GM19043 (cell line): ENCODE data around the gene SLC6A9.

ENCODE experiments used
- ATAC-seq: cut with Tn5 transposase; IDR thresholded peaks from one replicate; pipeline ENCODE4 v1.9.1; 2021; ENCODE audit warnings: low read depth; ENCODE audit not compliant: unreplicated experiment

The SLC6A9 gene

DNA sequence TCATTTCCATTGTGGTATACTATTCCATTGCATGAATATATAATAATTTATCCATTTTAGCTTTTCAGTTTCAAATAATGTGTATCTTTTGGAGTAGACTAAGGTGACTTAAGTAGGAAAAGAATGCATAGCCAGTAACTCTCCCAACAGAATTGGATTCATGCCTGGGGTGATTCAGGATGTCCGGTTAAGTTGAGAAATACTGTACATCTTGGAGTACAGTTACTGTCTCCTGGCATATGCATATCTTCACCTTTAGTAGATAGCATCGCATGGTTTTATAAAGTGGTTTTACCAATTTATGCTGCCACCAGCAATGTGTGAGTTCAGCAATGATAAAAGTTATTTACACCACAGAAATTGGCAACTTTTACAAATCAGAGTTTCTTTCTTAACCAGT, 18.6 kb upstream of the SLC6A9 start:
- no peak for ATAC-seq

- ATAC-seq: no peak
These were observed 17.4 kb upstream of the SLC6A9 start for GRCh38 chr1:44048532-44049215.

GRCh38 chr1:44047131-44047530, 15.9 kb upstream of the SLC6A9 start:
- ATAC-seq: no peak

- ATAC-seq: no peak
These were observed 13.8 kb upstream of the SLC6A9 start for GRCh38 chr1:44045064-44045463.

DNA sequence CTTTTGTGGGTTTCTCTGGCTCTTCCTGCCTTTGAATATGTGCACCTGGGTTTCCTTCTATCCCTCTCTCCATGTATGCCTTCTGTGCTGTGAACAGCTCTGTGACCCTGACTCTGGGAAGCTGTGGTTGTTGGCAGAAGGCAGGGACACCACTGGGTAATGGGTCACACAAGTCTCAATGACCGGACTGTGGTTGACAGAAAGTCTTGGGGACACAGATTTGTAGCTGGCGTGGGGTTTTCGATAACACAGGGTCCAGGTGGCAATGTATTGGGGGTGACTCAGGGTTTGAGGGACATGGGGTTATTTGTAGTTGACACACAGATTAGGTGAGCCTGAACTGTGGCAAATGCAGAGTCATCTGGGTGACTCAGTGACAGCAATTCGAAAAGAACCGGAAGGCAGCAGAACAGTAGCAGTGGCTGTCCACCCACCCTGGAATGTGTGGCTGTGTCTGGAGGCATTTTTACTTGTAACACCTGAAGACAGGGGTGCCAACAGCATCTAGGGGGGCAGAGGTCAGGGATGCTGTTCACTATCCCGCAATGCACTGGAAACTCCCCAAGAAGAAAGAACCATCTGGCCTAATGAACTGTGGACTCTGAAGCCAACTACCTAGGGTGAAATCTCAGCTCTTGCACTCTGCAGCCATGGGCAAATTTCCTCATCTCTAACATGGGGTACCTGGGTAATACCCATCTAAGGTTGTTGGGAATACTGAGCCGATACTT, 13.0 kb upstream of the SLC6A9 start:
- no peak for ATAC-seq

- ATAC-seq: no peak
These were observed 12.2 kb upstream of the SLC6A9 start for GRCh38 chr1:44043176-44044070.

DNA sequence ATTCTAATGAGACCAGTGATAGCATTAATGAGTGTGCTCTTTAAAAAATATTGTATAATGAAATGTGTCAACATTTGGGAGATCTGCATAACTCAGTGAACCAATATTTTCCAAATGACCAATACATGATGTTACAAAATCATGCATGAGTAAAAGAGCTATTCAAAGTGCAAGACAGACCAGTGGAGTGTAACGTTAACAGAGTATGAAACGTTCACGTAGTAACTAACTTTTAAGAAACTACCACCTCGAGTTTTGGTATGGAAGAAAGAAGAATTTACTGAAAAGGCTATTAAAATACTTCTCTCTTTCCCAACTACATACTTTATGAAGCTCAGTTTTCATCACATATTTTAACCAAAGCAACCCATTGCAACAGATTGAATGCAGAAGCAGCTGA, 9.6 kb upstream of the SLC6A9 start:
- ATAC-seq: no peak

DNA sequence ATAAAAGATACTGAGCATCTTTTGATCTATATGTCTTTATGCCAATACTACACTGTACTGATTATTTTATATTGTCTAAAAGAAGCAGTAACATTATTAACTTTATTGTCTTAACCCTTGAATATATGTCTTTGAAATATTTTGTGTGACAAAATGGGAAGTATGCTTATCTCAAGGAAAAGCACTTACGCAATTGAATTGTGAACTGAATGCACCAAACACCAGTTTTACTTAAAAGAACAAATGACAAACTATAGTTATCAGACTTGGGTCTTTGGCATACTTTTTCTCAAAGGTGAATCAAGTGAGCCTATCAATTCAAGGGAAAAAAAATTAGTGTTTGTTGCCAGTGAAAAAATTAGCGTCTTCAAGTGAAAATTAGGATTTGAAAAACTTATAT, 9.2 kb upstream of the SLC6A9 start:
- ATAC-seq: no peak

DNA sequence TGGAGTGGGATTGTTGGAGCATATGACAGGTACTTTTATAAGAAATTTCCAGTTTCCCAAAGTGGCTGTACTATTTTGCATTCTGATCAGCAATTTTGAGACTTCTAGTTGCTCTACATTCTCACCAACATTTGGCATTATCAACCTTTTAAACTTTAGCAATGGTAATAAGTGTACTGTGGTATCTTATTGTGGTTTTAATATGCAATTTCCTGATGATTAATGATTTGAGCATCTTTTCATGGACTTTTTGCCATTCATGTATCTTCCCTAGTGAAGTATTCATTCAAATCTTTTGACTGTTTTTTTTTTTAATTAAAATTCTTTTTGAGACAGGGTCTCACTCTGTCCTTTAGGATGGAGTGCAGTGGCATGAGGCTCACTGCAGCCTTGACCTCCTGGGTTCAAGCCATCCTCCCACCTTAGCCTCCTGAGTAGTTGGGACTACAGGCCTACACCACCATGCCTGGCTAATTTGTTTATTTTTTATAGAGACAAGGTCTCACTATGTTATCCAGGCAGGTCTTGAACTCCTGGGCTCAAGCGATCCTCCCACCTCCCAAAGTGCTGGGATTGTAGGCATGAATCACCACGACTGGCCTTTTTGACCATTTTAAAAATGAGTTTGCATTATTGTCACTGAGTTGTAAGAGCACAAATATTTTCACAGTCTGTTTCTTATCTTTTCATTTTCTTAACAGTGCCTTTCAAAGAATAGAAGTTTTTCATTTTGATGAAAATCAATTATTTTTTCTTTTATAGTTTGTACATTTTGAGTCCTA, 7.8 kb upstream of the SLC6A9 start:
- ATAC-seq: no peak

- ATAC-seq: no peak
These were observed 5.9 kb upstream of the SLC6A9 start for GRCh38 chr1:44037154-44037553.

DNA sequence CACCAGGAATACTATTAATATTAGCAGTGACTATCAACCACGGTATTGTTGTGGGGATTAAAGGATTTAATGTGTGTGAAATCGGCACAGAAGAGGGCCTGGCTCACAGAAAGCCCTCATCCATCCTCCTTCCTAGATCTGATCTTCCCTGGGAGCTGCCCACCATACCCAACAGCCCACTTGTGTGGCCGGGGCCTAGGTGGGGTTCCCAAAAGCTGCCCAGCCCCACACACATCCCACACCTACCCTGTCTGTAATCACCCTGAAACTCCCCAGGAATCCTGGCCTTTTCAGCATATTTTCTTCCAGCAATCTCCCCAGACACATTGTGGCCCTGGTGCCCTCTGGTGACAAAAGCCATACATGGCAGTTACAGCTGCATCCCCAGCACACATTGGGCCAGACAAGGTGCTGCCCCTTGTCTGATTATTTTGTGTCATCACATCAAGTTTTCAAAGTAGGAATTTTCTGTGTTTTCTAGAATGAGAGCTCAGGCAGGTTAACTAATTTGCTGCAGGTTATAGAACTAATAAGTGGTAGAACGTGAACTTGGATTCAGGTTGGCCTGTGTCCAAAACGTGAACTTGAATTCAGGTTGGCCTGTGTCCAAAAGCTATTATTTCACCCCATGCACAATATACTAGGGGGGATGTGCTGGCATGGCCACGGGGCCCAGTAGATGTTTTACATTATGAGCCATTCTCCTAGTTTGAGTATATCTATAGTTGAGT, 5.3 kb upstream of the SLC6A9 start:
- ATAC-seq: no peak

GRCh38 chr1:44035726-44036408, 4.6 kb upstream of the SLC6A9 start:
- ATAC-seq: no peak

- ATAC-seq: no peak
These were observed 3.9 kb upstream of the SLC6A9 start for GRCh38 chr1:44034976-44035716.

DNA sequence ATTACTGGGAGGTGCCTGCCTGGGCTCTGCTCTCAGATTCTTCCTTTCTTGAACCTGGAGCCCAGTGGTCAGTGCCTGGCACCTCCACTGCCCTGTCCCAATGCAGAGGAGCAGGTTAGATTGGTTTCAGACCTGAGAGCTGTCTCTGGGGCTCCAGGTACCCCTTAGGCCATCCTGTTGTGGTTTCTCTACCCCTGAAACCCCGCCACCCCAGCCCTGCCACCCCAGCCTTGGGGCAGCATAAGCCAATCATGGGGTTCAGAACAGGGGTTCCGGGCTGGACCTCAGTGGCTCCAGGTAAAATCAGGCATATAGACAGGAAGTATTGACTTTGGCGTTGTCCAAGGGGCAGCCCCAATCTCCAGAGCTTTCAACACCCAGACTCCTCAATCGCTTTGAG, 3.2 kb upstream of the SLC6A9 start:
- ATAC-seq: no peak

- ATAC-seq: no peak
These were observed 2.5 kb upstream of the SLC6A9 start for GRCh38 chr1:44033756-44034155.

- no peak for ATAC-seq
These were observed 1.8 kb upstream of the SLC6A9 start for GRCh38 chr1:44033041-44033575.

DNA sequence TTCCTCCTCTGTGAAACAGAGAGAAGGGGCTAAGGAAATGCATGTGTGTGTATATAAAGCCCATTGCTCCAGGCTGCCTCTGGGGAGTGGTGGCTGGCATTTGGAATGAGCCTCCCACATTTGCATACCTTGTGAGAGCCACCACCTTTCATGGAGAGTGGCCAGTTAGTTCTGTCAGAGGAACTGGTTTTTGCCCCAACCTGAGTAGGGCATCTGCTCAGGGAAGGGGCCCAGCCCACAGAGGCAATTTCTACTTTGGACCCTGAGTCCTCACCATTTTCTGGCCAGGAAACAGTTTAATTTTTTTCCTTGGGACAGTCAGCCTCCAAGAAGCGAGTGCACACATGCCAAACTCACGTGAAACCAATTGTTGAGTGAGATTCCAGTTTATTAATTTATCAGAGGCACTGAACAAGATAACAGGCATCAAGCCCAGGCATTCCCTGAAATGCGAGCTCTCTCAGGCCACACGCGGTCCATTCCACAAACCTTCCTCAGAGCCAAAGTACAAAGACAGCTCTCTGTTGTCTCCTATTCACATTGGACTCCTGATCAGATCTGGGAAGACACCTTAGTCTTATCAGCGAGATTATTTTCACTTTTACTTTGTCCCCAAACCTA, 1.0 kb upstream of the SLC6A9 start:
- no peak for ATAC-seq
